HEK293 (cell line): Measurements from ENCODE around the gene SMURF2.

ENCODE experiments used
- CTCF ChIA-PET: fragments of 350-600 bp; formaldehyde crosslinking; extraction: SDS; loops from one replicate; lab custom pipeline; 2021; ENCODE audit warnings: antibody characterized with exemption; lab: Yijun Ruan, JAX
- POLR2A ChIA-PET: fragments of 300-600 bp; formaldehyde crosslinking; extraction: SDS; loops from one replicate; lab custom pipeline; 2020; ENCODE audit warnings: antibody characterized with exemption, inconsistent platforms; lab: Yijun Ruan, JAX
- H3K27ac ChIP-seq: fragments of 200-500 bp; sonication (Bioruptor generic); 2 replicates; pipeline ENCODE4 v1.5.1; 2014; ENCODE audit warnings: low read depth, low read length, control low read depth, inconsistent platforms; ENCODE audit errors: extremely low read depth
- H3K36me3 ChIP-seq, 2 experiments: fragments of 200-500 bp in 1 of 2; sonication (Bioruptor generic) in 1 of 2; 1 replicate in 1 of 2; 2 replicates in 1 of 2; pipeline ENCODE4 v1.5.1; 2014 to 2017; ENCODE audit warnings: inconsistent platforms in 2 of 2, low read length in 2 of 2; ENCODE audit not compliant: control insufficient read depth in 2 of 2, insufficient read depth in 1 of 2
- H3K4me1 ChIP-seq: fragments of 200-500 bp; sonication (Bioruptor generic); 2 replicates; pipeline ENCODE4 v1.5.1; 2014; ENCODE audit warnings: mild to moderate bottlenecking, low read length, inconsistent platforms; ENCODE audit not compliant: control insufficient read depth, insufficient read depth
- H3K4me3 ChIP-seq: 2 replicates; pipeline ENCODE4 v1.5.1; 2011; ENCODE audit warnings: low read depth, mild to moderate bottlenecking, control low read depth, low read length, moderate library complexity
- H3K9me3 ChIP-seq: fragments of 200-500 bp; sonication (Bioruptor generic); 2 replicates; pipeline ENCODE4 v1.5.1; 2014; ENCODE audit warnings: low read depth, low read length, inconsistent platforms; ENCODE audit not compliant: control insufficient read depth, insufficient read depth
- KLF16 ChIP-seq: fragments of 450-650 bp; formaldehyde crosslinking; IDR thresholded peaks from 2 replicates; pipeline ENCODE4 v1.5.1; 2017; ENCODE audit warnings: missing biosample characterization, missing genetic modification characterization
- ZBTB7A ChIP-seq: fragments of 450-650 bp; formaldehyde crosslinking; IDR thresholded peaks from 2 replicates; pipeline ENCODE4 v1.5.1; 2016; ENCODE audit warnings: low read depth, missing biosample characterization, missing genetic modification characterization
- ZNF221 ChIP-seq: fragments of 450-650 bp; formaldehyde crosslinking; IDR thresholded peaks from 2 replicates; pipeline ENCODE4 v1.5.1; 2017; ENCODE audit warnings: missing biosample characterization, missing genetic modification characterization, borderline replicate concordance
- ZNF302 ChIP-seq: fragments of 450-650 bp; formaldehyde crosslinking; IDR thresholded peaks from 2 replicates; pipeline ENCODE4 v1.5.1; 2016; ENCODE audit warnings: missing biosample characterization, missing genetic modification characterization, low read depth
- ZNF366 ChIP-seq: fragments of 450-650 bp; formaldehyde crosslinking; conservative IDR thresholded peaks from 2 replicates; pipeline ENCODE4 v1.5.1; 2016; ENCODE audit warnings: missing biosample characterization, missing genetic modification characterization
- ZNF433 ChIP-seq: fragments of 450-650 bp; formaldehyde crosslinking; IDR thresholded peaks from 2 replicates; pipeline ENCODE4 v1.5.1; 2016; ENCODE audit warnings: missing biosample characterization, missing genetic modification characterization, low read depth
- ZNF521 ChIP-seq: fragments of 450-650 bp; formaldehyde crosslinking; IDR thresholded peaks from 2 replicates; pipeline ENCODE4 v1.5.1; 2017; ENCODE audit warnings: missing biosample characterization, mild to moderate bottlenecking, missing genetic modification characterization
- ZNF549 ChIP-seq: fragments of 450-650 bp; IDR thresholded peaks from 2 replicates; pipeline ENCODE4 v1.5.1; 2018; ENCODE audit warnings: missing biosample characterization, missing genetic modification characterization, mild to moderate bottlenecking, inconsistent platforms, moderate library complexity
- ZNF561 ChIP-seq: fragments of 450-650 bp; IDR thresholded peaks from 2 replicates; pipeline ENCODE4 v1.5.1; 2018; ENCODE audit warnings: missing biosample characterization, missing genetic modification characterization, borderline replicate concordance
- ZNF600 ChIP-seq: fragments of 450-650 bp; formaldehyde crosslinking; IDR thresholded peaks from 2 replicates; pipeline ENCODE4 v1.5.1; 2016; ENCODE audit warnings: missing biosample characterization, missing genetic modification characterization
- ZNF660 ChIP-seq: fragments of 450-650 bp; IDR thresholded peaks from 2 replicates; pipeline ENCODE4 v1.5.1; 2018; ENCODE audit warnings: missing biosample characterization, mild to moderate bottlenecking, missing genetic modification characterization
- ZNF76 ChIP-seq: fragments of 450-650 bp; formaldehyde crosslinking; IDR thresholded peaks from 2 replicates; pipeline ENCODE4; 2016; ENCODE audit warnings: low read depth, missing biosample characterization, missing genetic modification characterization, borderline replicate concordance
- ZNF830 ChIP-seq: fragments of 450-650 bp; IDR thresholded peaks from 2 replicates; pipeline ENCODE4 v1.5.0; 2018; ENCODE audit warnings: missing biosample characterization, missing genetic modification characterization, low read depth, mild to moderate bottlenecking, moderate library complexity
- ZNF843 ChIP-seq: fragments of 450-650 bp; formaldehyde crosslinking; IDR thresholded peaks from 2 replicates; pipeline ENCODE4 v1.5.1; 2016; ENCODE audit warnings: missing biosample characterization, missing genetic modification characterization
- TF ChIP-seq, protein P1 (sequence below): fragments of 450-650 bp; formaldehyde crosslinking; IDR thresholded peaks from 2 replicates; pipeline ENCODE4 v1.5.1; 2017; ENCODE audit warnings: missing biosample characterization, missing genetic modification characterization
- TF ChIP-seq, protein P2 (sequence below): fragments of 450-650 bp; formaldehyde crosslinking; IDR thresholded peaks from 2 replicates; pipeline ENCODE4 v1.5.1; 2016; ENCODE audit warnings: missing biosample characterization, missing genetic modification characterization, borderline replicate concordance
- TF ChIP-seq, protein P3 (sequence below): fragments of 450-650 bp; formaldehyde crosslinking; IDR thresholded peaks from 2 replicates; pipeline ENCODE4; 2016; ENCODE audit warnings: missing biosample characterization, missing genetic modification characterization
- TF ChIP-seq, protein P4 (sequence below): fragments of 450-650 bp; formaldehyde crosslinking; IDR thresholded peaks from 2 replicates; pipeline ENCODE4 v1.5.1; 2016; ENCODE audit warnings: missing biosample characterization, missing genetic modification characterization
- TF ChIP-seq, protein P5 (sequence below): fragments of 450-650 bp; formaldehyde crosslinking; IDR thresholded peaks from 2 replicates; pipeline ENCODE4 v1.5.1; 2016; ENCODE audit warnings: missing biosample characterization, missing genetic modification characterization

Gene SMURF2

DNA sequence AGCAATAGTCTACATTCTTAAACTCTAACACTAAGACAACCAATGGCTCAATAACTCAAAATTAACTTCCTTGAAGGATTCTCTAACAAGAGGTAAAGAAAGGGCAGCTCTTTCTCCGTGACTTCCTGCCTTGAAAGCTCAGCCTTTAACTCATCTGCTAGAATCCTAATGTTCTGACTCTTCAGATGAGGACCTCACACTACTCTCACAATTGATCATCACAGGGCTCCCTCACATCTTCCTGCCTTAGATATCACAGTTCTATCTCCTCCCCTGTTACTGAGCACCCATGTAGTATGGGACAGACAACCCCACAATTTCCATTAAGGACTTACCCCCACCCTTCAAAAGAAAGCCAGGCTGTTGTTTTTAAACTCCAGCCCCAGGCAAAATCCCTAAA, 33.5 kb downstream of the SMURF2 start (continued):
- TF ChIP-seq, protein P1, sequence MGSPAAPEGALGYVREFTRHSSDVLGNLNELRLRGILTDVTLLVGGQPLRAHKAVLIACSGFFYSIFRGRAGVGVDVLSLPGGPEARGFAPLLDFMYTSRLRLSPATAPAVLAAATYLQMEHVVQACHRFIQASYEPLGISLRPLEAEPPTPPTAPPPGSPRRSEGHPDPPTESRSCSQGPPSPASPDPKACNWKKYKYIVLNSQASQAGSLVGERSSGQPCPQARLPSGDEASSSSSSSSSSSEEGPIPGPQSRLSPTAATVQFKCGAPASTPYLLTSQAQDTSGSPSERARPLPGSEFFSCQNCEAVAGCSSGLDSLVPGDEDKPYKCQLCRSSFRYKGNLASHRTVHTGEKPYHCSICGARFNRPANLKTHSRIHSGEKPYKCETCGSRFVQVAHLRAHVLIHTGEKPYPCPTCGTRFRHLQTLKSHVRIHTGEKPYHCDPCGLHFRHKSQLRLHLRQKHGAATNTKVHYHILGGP (tag by site-specific recombination): no peak
- TF ChIP-seq ZBTB7A (tag by site-specific recombination): no peak
- TF ChIP-seq, all 188 proteins: peak for 0

DNA sequence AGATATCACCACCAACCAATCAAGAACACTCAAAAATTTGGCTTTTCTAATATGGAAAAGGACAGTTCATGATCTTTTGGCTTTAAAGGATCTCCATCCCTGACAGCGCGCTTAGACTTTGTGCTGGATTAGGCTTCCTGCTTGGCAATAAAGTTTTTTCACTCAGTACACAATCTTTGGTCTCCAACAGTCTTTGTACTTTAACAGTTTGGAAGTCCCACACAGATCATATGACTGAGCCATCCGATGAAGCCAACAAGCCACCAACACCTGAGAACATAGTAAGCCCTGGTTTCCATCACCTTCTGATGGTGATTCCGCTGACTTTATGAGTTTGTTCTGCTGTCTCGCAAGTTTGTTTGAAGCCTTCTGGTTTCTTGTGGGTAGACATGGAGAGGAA, 34.3 kb downstream of the SMURF2 start:
- ChIA-PET POLR2A (no interaction called here), CTCF (no interaction called here)
- Histone ChIP-seq H3K36me3 (no peaks in the 10 kb centered on the region; a peak in 1 of 3 replicates), H3K27ac (no peak overlapping the region), H3K4me3 (no peak overlapping the region), H3K9me3 (no peaks in the 10 kb centered on the region), H3K4me1 (peaks cover 10% of the 10 kb centered on the region)
- TF ChIP-seq, protein P2, sequence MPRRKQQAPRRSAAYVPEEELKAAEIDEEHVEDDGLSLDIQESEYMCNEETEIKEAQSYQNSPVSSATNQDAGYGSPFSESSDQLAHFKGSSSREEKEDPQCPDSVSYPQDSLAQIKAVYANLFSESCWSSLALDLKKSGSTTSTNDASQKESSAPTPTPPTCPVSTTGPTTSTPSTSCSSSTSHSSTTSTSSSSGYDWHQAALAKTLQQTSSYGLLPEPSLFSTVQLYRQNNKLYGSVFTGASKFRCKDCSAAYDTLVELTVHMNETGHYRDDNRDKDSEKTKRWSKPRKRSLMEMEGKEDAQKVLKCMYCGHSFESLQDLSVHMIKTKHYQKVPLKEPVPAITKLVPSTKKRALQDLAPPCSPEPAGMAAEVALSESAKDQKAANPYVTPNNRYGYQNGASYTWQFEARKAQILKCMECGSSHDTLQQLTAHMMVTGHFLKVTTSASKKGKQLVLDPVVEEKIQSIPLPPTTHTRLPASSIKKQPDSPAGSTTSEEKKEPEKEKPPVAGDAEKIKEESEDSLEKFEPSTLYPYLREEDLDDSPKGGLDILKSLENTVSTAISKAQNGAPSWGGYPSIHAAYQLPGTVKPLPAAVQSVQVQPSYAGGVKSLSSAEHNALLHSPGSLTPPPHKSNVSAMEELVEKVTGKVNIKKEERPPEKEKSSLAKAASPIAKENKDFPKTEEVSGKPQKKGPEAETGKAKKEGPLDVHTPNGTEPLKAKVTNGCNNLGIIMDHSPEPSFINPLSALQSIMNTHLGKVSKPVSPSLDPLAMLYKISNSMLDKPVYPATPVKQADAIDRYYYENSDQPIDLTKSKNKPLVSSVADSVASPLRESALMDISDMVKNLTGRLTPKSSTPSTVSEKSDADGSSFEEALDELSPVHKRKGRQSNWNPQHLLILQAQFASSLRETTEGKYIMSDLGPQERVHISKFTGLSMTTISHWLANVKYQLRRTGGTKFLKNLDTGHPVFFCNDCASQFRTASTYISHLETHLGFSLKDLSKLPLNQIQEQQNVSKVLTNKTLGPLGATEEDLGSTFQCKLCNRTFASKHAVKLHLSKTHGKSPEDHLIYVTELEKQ: no peak
- TF ChIP-seq ZNF600 (tag by site-specific recombination): 0 out of 2 replicates have a peak, but pooled peaks have one; percentile 40
- TF ChIP-seq ZNF561 (tag by site-specific recombination): no peak
- TF ChIP-seq ZNF521 (tag by site-specific recombination): no peak
- TF ChIP-seq, protein P3, sequence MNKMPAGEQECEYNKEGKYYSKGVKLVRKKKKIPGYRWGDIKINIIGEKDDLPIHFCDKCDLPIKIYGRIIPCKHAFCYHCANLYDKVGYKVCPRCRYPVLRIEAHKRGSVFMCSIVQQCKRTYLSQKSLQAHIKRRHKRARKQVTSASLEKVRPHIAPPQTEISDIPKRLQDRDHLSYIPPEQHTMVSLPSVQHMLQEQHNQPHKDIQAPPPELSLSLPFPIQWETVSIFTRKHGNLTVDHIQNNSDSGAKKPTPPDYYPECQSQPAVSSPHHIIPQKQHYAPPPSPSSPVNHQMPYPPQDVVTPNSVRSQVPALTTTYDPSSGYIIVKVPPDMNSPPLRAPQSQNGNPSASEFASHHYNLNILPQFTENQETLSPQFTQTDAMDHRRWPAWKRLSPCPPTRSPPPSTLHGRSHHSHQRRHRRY (tag by site-specific recombination): no peak
- no peak for TF ChIP-seq ZNF830 (tag by site-specific recombination)
- TF ChIP-seq ZNF549: no peak

DNA sequence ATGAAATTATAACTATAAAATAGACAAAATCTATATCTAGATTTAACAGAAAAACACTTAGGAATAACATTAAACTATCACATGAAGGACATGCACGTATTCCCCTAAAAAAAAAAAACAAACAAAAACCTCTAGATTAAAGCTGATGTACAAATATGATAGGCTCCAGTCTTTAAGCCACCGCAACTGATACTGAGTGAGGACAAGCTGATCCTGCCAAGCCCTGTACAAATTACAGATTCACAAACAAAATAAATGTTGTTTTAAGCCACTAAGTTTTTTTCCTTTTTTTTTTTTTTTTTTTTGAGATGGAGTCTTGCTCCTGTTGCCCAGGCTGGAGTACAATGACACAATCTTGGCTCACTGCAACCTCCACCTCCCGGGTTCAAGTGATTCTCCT, 35.3 kb downstream of the SMURF2 start:
- POLR2A ChIA-PET: interaction anchor here (0.7 kb wide), 1 partner anchor 17 kb away, joined by 6 read pairs; no protein-coding TSS in a partner anchor
- Histone ChIP-seq H3K4me3 (no peak overlapping the region), H3K4me1 (peaks cover 9% of the 10 kb centered on the region; the same call in 1 of the 2 replicates), H3K36me3 (no peaks in the 10 kb centered on the region; a peak in 1 of 3 replicates), H3K27ac (no peak overlapping the region), H3K9me3 (no peaks in the 10 kb centered on the region)
- CTCF ChIA-PET: interaction anchor here (0.8 kb wide), 1 partner anchor 90 kb away, joined by 3 read pairs; no protein-coding TSS in a partner anchor
- TF ChIP-seq ZNF843 (tag by site-specific recombination): no peak
- TF ChIP-seq, protein P4, sequence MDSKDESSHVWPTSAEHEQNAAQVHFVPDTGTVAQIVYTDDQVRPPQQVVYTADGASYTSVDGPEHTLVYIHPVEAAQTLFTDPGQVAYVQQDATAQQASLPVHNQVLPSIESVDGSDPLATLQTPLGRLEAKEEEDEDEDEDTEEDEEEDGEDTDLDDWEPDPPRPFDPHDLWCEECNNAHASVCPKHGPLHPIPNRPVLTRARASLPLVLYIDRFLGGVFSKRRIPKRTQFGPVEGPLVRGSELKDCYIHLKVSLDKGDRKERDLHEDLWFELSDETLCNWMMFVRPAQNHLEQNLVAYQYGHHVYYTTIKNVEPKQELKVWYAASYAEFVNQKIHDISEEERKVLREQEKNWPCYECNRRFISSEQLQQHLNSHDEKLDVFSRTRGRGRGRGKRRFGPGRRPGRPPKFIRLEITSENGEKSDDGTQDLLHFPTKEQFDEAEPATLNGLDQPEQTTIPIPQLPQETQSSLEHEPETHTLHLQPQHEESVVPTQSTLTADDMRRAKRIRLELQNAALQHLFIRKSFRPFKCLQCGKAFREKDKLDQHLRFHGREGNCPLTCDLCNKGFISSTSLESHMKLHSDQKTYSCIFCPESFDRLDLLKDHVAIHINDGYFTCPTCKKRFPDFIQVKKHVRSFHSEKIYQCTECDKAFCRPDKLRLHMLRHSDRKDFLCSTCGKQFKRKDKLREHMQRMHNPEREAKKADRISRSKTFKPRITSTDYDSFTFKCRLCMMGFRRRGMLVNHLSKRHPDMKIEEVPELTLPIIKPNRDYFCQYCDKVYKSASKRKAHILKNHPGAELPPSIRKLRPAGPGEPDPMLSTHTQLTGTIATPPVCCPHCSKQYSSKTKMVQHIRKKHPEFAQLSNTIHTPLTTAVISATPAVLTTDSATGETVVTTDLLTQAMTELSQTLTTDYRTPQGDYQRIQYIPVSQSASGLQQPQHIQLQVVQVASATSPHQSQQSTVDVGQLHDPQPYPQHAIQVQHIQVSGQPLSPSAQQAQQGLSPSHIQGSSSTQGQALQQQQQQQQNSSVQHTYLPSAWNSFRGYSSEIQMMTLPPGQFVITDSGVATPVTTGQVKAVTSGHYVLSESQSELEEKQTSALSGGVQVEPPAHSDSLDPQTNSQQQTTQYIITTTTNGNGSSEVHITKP (tag by site-specific recombination): no peak
- TF ChIP-seq KLF16 (tag by site-specific recombination): no peak
- no peak for TF ChIP-seq ZNF433 (tag by site-specific recombination)
- no peak for TF ChIP-seq ZNF561 (tag by site-specific recombination)
- no peak for TF ChIP-seq ZNF221 (tag by site-specific recombination)
- no peak for TF ChIP-seq ZNF660 (tag by site-specific recombination)
- TF ChIP-seq ZNF366 (tag by site-specific recombination): no peak
- TF ChIP-seq, protein P5, sequence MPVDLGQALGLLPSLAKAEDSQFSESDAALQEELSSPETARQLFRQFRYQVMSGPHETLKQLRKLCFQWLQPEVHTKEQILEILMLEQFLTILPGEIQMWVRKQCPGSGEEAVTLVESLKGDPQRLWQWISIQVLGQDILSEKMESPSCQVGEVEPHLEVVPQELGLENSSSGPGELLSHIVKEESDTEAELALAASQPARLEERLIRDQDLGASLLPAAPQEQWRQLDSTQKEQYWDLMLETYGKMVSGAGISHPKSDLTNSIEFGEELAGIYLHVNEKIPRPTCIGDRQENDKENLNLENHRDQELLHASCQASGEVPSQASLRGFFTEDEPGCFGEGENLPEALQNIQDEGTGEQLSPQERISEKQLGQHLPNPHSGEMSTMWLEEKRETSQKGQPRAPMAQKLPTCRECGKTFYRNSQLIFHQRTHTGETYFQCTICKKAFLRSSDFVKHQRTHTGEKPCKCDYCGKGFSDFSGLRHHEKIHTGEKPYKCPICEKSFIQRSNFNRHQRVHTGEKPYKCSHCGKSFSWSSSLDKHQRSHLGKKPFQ (tag by site-specific recombination): no peak
- TF ChIP-seq ZNF302 (tag by site-specific recombination): no peak
- no peak for TF ChIP-seq ZNF76 (tag by site-specific recombination)
